A549 (cell line): ENCODE data around the gene CD7.

Experiments
- ELK1 ChIP-seq: fragments of 150-350 bp; IDR thresholded peaks from 2 replicates; pipeline ENCODE4 v1.6.1; 2014; ENCODE audit warnings: low read depth, mild to moderate bottlenecking, low read length
- EP300 ChIP-seq, 2 experiments: fragments of >200 bp; sonication (Bioruptor Twin); formaldehyde crosslinking; IDR thresholded peaks; 2 replicates in 1 of 2; 3 replicates in 1 of 2; pipeline ENCODE4 v1.6.1; 2016 to 2017
- GATA3 ChIP-seq: IDR thresholded peaks from 2 replicates; pipeline ENCODE4 v1.6.1; 2012; ENCODE audit warnings: borderline replicate concordance
- MAFK ChIP-seq: fragments of 450-650 bp; IDR thresholded peaks from 2 replicates; pipeline ENCODE4 v1.6.1; 2014; ENCODE audit not compliant: partially characterized antibody
- POLR2A ChIP-seq: IDR thresholded peaks from 2 replicates; pipeline ENCODE4 v1.6.1; 2012; ENCODE audit warnings: mild to moderate bottlenecking, low read length
- POLR2AphosphoS2 ChIP-seq: conservative IDR thresholded peaks from 2 replicates; pipeline ENCODE4 v1.6.1; 2012; ENCODE audit warnings: low read length, improper control_type of control experiment, inconsistent platforms
- SMC3 ChIP-seq: fragments of >200 bp; sonication (Bioruptor Twin); formaldehyde crosslinking; IDR thresholded peaks from 3 replicates; pipeline ENCODE4 v1.6.1; 2018; ENCODE audit warnings: inconsistent platforms
- ZC3H11A ChIP-seq: fragments of 450-650 bp; IDR thresholded peaks from 2 replicates; pipeline ENCODE4 v1.6.1; 2014; ENCODE audit warnings: antibody characterized with exemption, mild to moderate bottlenecking
- TF ChIP-seq, protein P1 (sequence below): fragments of >200 bp; sonication (Bioruptor Twin); formaldehyde crosslinking; IDR thresholded peaks from 3 replicates; pipeline ENCODE4 v1.5.1; 2016
- TF ChIP-seq, protein P2 (sequence below): fragments of 450-650 bp; IDR thresholded peaks from 2 replicates; pipeline ENCODE4 v1.6.1; 2014; ENCODE audit warnings: antibody characterized with exemption

- no peak for TF ChIP-seq ZC3H11A
- no peak for TF ChIP-seq SMC3
- TF ChIP-seq GATA3 = no peak
- TF ChIP-seq, protein P1, sequence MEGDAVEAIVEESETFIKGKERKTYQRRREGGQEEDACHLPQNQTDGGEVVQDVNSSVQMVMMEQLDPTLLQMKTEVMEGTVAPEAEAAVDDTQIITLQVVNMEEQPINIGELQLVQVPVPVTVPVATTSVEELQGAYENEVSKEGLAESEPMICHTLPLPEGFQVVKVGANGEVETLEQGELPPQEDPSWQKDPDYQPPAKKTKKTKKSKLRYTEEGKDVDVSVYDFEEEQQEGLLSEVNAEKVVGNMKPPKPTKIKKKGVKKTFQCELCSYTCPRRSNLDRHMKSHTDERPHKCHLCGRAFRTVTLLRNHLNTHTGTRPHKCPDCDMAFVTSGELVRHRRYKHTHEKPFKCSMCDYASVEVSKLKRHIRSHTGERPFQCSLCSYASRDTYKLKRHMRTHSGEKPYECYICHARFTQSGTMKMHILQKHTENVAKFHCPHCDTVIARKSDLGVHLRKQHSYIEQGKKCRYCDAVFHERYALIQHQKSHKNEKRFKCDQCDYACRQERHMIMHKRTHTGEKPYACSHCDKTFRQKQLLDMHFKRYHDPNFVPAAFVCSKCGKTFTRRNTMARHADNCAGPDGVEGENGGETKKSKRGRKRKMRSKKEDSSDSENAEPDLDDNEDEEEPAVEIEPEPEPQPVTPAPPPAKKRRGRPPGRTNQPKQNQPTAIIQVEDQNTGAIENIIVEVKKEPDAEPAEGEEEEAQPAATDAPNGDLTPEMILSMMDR = no peak
- TF ChIP-seq ELK1 = no peak
- no peak for TF ChIP-seq MAFK
- no peak for TF ChIP-seq POLR2A
- TF ChIP-seq POLR2AphosphoS2 = no peak
- TF ChIP-seq, protein P2, sequence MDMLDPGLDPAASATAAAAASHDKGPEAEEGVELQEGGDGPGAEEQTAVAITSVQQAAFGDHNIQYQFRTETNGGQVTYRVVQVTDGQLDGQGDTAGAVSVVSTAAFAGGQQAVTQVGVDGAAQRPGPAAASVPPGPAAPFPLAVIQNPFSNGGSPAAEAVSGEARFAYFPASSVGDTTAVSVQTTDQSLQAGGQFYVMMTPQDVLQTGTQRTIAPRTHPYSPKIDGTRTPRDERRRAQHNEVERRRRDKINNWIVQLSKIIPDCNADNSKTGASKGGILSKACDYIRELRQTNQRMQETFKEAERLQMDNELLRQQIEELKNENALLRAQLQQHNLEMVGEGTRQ = no peak
- TF ChIP-seq EP300 (IDR thresholded peaks at IDR 0.05) = no peak
Observed at GRCh38 chr17:82349287-82349701, 31.9 kb upstream of the CD7 start.
